C4-2B (cell line): Measurements from ENCODE around the gene AP3M1.
A peak's percentile ranks its signal among the peaks of the same experiment; 100 is the strongest.
"Not testable (repeated sequence)": the region's sequence is repeated elsewhere in the genome, so short reads cannot be mapped to it uniquely, and the experiment has no call there.

ENCODE experiments used
- H3K27ac ChIP-seq: fragments of 450-650 bp; 2 replicates; pipeline ENCODE4 v1.5.1; 2017
- ZFX ChIP-seq: fragments of 450-650 bp; IDR thresholded peaks from 2 replicates; pipeline ENCODE4 v1.6.1; 2017
- TF ChIP-seq, protein P1 (sequence below): fragments of 450-650 bp; conservative IDR thresholded peaks from 2 replicates; pipeline ENCODE4 v1.5.1; 2017; ENCODE audit warnings: mild to moderate bottlenecking

Gene AP3M1

DNA sequence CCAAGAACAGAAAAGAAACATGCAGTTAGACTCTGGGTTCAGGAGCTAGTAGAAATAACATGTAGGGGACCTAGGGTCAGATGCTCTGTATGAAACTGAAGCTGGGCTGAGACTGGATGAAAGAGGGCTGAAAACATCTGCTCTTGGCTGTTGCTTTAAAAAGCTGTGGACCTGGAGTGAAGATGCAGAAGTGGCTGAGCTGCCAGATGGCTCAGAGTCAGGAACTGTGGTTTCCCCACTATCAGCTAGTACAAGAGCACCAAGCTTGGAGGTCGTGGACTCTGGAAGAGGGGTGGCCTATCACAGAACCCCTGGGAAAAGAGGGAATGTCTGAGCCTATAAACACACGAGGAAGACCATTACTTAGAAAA is 6.3 kb upstream of the AP3M1 start:
- TF ChIP-seq ZFX = no peak
- TF ChIP-seq, protein P1, sequence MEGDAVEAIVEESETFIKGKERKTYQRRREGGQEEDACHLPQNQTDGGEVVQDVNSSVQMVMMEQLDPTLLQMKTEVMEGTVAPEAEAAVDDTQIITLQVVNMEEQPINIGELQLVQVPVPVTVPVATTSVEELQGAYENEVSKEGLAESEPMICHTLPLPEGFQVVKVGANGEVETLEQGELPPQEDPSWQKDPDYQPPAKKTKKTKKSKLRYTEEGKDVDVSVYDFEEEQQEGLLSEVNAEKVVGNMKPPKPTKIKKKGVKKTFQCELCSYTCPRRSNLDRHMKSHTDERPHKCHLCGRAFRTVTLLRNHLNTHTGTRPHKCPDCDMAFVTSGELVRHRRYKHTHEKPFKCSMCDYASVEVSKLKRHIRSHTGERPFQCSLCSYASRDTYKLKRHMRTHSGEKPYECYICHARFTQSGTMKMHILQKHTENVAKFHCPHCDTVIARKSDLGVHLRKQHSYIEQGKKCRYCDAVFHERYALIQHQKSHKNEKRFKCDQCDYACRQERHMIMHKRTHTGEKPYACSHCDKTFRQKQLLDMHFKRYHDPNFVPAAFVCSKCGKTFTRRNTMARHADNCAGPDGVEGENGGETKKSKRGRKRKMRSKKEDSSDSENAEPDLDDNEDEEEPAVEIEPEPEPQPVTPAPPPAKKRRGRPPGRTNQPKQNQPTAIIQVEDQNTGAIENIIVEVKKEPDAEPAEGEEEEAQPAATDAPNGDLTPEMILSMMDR = no peak
- H3K27ac ChIP-seq = no peak overlapping the region

DNA sequence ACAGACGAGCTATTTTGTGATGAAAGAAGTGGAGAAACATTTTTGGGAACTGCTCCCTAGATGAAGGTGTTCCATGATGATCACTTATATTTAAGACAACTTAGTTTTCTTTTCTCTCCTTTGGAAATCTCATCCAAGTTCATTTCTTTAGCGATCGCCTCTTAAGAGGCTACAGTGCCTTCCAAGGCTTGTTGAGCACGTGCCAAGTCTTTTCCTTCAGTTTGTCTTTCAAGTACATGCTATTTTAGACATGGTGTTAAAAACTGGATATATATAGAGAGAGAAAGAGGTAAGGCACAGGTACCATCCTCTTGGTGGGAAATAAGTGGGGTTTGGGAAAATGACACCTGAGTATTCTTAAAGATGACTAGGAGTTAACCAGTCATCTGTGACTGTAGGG is 3.0 kb upstream of the AP3M1 start:
- TF ChIP-seq, protein P1 = no peak
- TF ChIP-seq ZFX = no peak
- H3K27ac ChIP-seq = no peak overlapping the region

DNA sequence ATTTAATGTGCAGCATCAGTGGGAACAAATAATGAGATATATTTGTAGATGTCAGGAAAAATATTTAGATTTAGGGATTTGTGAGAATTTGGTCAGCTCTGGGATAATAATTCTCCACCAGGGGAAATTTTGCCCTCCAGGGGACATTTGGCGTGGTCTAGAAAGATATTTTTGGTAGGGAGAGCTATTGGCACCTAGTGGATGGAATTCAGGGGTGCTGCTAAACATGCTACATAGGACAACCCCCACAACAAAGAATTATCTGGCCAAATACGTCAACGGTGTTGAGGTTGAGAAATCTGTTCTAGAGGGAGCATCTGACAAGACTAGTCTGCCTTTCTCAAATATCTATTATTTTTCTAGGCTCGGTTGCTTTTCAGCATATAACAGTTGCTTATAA is 2.5 kb upstream of the AP3M1 start:
- TF ChIP-seq, protein P1 = no peak; the same call in 1 of the 2 replicates
- TF ChIP-seq ZFX = no peak

DNA sequence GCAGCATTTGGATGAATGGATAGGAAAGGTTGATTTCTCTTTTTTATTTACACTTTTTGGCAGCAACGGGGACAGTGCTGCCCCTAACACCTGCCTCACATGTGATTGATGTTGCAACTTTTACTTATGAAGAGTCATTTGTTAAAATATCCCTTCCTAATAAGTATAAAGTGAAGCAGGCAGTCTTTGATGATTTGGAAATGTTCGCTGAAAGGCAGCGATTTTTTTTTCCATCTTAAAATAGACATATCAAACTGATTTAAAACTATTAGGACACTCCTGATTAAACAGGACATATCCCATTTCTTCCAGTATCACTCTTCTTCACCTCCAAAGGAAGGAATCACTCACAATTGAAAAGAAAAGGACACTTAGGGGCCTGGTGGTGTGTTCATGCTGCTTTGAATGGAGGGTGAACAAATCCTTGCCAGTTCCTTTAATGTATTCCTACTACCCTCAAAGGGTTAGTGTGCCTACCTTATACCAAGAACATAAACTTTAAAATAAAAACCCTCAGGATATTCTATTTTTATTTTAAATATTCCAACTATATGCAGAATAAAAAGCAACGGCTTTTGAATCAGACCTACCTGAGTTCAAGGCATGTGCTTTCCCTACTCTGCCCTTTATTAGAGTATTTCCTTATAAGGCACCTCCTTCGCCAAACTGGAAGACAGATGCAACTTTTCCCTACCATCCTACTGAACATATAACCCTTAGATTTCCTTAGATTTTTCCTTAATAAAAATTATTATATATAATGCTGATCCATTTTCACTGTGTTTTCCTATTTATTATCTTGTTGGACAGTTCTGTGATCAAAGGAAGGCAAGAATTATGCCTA is 1.5 kb upstream of the AP3M1 start:
- H3K27ac ChIP-seq = peak overlapping the region; percentile 81

More for the DNA sequence above, 2.5 kb upstream of the AP3M1 start:
- no peak overlapping the region for H3K27ac ChIP-seq

DNA sequence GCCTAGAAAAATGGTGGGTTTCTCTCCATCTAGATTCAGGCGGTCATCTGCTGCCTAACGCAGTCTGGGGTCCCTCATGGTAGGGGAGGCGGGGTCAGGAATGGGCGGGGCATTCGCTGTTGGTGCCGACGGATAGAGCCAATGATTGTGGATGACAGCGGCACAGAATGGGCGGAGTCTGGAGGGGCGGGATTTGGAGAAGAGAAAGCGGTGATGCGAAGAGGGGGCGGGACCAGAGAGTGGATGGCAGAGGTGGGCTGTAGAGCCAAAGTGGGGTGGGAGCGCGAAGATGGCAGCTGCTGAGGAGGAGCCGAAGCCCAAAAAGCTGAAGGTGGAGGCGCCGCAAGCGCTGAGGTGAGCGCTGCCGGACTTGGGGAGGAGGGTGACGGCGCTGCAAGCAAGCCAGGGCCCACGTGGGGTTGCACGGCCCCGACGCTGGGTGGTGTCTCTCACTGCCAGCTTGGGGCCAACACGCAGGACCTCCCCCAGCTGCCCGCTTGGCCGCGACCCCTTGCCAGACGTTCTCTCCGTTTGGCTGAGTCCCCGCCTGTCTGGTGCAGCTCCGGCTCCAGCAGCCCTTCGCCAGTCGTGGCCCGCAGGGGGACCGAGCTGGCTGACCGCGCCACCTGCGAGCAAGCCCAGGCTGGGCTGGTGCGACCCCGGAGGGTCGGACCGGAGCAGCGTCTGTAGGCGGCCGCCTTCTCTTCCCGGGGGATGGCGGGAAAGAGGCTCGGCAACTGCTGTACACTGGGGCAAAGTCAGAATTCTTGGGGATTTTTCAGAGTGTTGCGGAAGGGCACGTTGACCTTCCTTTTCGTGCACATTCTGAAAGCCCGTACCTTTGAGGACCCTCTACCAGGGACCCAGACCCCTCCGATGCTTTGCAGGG is 606 bp upstream of the AP3M1 start, which contains the start of gene ADK:
Gene ADK (plus strand): TSS at position 232 of the 889 bp plus-strand sequence. CDS start 58 bp downstream, at position 290.
- peak within 1 kb of the TSS; percentile 81 for H3K27ac ChIP-seq

More for the DNA sequence above, 1.5 kb upstream of the AP3M1 start:
- TF ChIP-seq, protein P1 = no peak
- no peak for TF ChIP-seq ZFX

DNA sequence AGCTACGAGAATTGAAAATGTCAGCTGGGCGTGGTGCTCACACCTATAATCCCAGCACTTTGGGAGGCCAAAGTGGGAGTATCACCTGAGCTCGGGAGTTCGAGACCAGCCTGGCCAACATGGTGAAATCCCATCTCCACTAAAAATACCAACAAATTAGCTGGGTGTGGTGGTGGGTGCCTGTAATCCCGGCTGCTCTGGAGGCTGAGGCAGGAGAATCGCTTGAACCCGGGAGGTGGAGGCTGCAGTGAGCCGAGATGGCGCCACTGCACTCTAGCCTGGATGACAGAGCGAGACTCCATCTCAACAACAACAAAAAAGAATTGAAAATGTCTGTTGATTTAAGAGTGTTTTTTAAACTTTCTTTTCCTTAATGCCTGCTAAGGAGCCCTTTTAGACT is 3.6 kb downstream of the AP3M1 start:
- H3K27ac ChIP-seq = not testable (repeated sequence)

More for the DNA sequence above, 606 bp upstream of the AP3M1 start, which contains the start of gene ADK:
- TF ChIP-seq, protein P1 = peak; percentile 33
- TF ChIP-seq ZFX = peak; percentile 26; the same call in 1 of the 2 replicates

DNA sequence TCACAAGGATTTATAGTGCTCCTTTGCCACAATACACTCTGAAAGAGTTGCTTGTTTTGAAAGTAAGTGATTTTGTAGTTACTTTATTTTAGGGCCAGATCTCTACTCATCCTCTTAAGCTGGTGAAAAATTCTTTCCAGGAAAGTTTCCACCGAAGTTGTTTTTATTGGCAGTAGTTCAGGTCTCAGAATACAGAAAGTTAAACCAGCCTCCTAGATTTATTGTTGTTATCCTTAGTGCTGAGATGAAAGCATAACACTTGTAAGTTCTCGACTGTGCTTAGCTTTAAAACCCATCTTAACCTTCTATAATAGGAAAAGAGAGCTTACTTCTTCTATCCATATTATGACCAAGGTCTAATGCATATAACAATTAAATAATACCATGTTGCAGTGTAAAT is 5.5 kb downstream of the AP3M1 start:
- no peak for TF ChIP-seq ZFX
- TF ChIP-seq, protein P1 = no peak
- no peak overlapping the region for H3K27ac ChIP-seq
